Hepatocyte (in vitro differentiated cells): ENCODE measurements around the gene ZSWIM1.

Experiments
- EZH2 ChIP-seq: fragments of 200-600 bp; sonication (generic); IDR thresholded peaks from 2 replicates; pipeline ENCODE4 v1.6.1; 2016; ENCODE audit warnings: antibody characterized with exemption, mild to moderate bottlenecking, borderline replicate concordance
- TF ChIP-seq, protein P1 (sequence below): fragments of 200-600 bp; sonication (generic); IDR thresholded peaks from 2 replicates; pipeline ENCODE4 v1.5.1; 2016; ENCODE audit warnings: antibody characterized with exemption, mild to moderate bottlenecking; ENCODE audit not compliant: poor library complexity

DNA sequence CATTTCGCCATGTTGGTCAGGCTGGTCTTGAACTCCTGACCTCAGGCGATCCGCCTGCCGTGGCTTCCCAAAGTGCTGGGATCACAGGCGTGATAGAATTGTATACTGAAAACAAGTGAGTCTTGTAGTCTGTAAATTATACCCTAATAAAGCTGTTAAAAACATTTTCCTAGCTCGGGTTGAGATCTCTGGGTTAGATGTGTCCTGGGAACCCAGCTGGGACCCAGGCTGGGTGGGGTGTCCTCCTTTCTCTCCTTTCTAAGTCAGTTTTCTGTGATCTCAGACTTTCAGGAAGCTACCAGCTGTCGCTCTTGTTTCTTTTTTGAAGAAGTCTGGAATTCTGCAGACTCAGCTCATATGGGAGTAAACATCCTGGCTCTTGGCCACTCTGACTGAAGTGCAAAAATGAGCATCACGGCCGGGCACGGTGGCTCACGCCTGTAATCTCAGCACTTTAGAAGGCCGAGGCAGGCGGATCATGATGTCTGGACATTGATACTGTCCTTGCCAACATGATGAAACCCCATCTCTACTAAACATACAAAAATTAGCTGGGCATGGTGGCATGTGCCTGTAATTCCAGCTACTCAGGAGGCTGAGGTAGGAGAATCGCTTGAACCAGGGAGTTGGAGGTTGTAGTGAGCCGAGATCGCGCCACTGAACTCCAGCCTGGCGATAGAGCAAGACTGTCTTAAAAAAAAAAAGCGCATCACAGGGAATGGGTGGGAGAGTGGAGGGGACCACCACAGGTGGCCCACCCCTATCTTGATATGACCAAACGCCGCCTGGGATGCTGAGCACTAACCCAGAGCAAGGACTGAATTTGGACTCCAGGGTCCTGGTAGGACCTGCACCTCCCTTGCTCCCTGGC, 43.6 kb downstream of the ZSWIM1 start:
- no peak for TF ChIP-seq EZH2
- TF ChIP-seq, protein P1, sequence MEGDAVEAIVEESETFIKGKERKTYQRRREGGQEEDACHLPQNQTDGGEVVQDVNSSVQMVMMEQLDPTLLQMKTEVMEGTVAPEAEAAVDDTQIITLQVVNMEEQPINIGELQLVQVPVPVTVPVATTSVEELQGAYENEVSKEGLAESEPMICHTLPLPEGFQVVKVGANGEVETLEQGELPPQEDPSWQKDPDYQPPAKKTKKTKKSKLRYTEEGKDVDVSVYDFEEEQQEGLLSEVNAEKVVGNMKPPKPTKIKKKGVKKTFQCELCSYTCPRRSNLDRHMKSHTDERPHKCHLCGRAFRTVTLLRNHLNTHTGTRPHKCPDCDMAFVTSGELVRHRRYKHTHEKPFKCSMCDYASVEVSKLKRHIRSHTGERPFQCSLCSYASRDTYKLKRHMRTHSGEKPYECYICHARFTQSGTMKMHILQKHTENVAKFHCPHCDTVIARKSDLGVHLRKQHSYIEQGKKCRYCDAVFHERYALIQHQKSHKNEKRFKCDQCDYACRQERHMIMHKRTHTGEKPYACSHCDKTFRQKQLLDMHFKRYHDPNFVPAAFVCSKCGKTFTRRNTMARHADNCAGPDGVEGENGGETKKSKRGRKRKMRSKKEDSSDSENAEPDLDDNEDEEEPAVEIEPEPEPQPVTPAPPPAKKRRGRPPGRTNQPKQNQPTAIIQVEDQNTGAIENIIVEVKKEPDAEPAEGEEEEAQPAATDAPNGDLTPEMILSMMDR = no peak
